ENCODE results near the gene UBASH3A.

DNA sequence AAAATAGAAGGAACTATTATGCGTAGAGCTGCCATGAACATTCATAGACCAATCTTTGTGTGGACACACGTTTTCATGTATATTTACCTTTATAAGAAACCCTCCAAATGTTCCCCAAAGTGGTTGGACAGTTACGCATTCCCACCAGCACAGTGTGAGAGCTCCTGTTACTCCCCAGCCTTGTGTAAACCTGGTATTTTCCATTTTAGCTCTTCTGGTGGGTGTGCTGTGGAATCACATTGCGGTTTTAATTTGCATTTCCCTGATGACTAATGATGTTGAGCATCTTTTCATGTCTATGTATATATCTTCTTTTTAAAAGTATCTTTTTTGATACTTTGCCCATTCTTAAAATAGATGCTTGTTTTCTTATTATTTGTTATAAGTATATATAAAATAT lies 3.2 kb upstream of the UBASH3A start:
- TF ChIP-seq, protein P1, sequence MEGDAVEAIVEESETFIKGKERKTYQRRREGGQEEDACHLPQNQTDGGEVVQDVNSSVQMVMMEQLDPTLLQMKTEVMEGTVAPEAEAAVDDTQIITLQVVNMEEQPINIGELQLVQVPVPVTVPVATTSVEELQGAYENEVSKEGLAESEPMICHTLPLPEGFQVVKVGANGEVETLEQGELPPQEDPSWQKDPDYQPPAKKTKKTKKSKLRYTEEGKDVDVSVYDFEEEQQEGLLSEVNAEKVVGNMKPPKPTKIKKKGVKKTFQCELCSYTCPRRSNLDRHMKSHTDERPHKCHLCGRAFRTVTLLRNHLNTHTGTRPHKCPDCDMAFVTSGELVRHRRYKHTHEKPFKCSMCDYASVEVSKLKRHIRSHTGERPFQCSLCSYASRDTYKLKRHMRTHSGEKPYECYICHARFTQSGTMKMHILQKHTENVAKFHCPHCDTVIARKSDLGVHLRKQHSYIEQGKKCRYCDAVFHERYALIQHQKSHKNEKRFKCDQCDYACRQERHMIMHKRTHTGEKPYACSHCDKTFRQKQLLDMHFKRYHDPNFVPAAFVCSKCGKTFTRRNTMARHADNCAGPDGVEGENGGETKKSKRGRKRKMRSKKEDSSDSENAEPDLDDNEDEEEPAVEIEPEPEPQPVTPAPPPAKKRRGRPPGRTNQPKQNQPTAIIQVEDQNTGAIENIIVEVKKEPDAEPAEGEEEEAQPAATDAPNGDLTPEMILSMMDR (IDR thresholded peaks at IDR 0.05), result no peak
- TF ChIP-seq EZH2 (IDR thresholded peaks at IDR 0.05; ENCODE audit: borderline replicate concordance, insufficient read depth, low read depth, low read length, poor library complexity, severe bottlenecking), result no peak

Data from B cell (primary cell).